Measurements from ENCODE around the gene RAB17. TPM values are rescaled to one million over a fixed set of nuclear protein-coding genes. Genes with fewer than 3 reads are reported as not detected.

The RAB17 gene
- total RNA-seq, 2 donors from 2014 or later = 32.5 to 34.7 TPM

DNA sequence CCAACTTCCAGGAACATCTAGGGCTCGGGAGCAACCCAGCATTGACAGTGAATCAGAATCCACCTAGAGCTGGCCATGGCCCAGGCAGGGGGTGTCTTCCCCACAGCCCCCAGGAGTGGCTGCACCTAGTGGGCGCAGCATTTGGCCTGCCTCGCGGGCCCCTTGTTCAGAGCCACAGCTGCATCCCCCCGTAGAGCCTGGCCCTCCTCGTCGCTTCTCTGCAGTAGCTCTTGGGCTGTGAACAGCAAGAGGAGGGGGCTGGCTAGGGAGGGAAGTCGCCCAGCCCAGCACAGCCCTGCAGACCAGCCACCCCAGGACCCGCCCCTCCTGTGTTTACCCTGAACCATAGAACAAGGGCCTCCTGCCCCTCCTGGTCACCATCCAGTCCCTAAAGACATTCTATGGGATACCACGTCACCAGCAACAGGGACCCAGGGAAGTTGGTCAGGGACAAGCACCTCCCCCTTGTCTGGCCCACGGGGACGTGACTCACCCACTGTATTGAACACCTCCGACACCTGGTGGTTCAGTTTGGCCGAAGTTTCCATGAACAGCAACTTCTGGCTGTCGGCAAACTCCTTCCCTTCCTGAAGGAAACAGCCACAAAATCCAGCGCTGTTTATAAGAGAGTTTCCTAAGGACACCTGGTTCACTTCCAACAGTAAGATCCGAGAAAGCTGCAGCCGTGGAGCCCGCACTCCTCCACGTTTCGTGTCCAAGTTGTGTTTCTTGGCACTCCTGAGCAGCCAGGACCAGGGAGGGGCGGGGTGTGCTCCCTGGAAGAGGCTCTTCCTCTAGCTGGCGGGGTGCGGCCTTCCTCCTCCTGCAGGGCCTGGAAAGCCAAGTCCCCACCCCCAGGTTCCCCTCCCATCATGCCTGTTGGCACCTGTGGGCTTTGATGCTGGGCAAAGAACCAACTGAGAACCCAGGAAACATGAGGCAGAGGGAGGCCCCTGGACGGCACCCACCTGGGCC lies 15.4 kb downstream of the RAB17 start:
- Histone ChIP-seq H3K27me3 (no peaks in the 10 kb centered on the region), H3K4me3 (no peak overlapping the region), H3K36me3 (no peaks in the 10 kb centered on the region), H3K27ac (no peak overlapping the region), H3K4me1 (no peaks in the 10 kb centered on the region), H3K9me3 (no peaks in the 10 kb centered on the region), H3K9ac (ENCODE audit: low read depth in 2 of 2, low read length in 2 of 2) (no peak overlapping the region)
- intact Hi-C loops (cut with DNase I) = loop anchor here (10.0 kb wide), 2 partner anchors 420 to 450 kb away; no protein-coding TSS in a partner anchor
- TF ChIP-seq, protein P1, sequence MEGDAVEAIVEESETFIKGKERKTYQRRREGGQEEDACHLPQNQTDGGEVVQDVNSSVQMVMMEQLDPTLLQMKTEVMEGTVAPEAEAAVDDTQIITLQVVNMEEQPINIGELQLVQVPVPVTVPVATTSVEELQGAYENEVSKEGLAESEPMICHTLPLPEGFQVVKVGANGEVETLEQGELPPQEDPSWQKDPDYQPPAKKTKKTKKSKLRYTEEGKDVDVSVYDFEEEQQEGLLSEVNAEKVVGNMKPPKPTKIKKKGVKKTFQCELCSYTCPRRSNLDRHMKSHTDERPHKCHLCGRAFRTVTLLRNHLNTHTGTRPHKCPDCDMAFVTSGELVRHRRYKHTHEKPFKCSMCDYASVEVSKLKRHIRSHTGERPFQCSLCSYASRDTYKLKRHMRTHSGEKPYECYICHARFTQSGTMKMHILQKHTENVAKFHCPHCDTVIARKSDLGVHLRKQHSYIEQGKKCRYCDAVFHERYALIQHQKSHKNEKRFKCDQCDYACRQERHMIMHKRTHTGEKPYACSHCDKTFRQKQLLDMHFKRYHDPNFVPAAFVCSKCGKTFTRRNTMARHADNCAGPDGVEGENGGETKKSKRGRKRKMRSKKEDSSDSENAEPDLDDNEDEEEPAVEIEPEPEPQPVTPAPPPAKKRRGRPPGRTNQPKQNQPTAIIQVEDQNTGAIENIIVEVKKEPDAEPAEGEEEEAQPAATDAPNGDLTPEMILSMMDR (IDR thresholded peaks at IDR 0.05) = no peak
- DNase-seq = peak; percentile 57

DNA sequence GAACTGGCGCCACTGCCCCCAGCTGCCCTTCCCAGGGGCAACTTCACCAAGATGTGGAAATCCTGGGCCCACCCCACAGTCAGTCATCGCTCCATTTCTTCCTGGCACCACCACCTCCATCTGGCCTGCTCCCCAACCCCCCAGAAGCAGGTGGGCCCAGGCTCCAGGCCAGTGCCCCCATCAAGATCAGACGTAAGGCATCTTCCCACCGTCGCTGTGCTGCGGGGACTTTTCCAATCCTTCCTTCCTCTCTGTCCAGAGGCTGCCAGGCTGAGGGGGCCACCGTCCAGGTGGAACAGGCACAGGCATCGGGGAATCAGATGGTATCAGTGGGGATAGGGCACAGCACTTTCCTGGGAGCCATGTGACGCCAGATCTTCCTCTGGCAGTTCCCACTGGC lies 16.1 kb downstream of the RAB17 start:
- intact Hi-C loops (cut with DNase I) = loop anchor here (10.0 kb wide), 2 partner anchors 420 to 450 kb away; no protein-coding TSS in a partner anchor
- Histone ChIP-seq H3K4me3 (no peak overlapping the region), H3K36me3 (no peaks in the 10 kb centered on the region), H3K27me3 (no peaks in the 10 kb centered on the region), H3K27ac (no peak overlapping the region), H3K4me1 (no peaks in the 10 kb centered on the region), H3K9me3 (no peaks in the 10 kb centered on the region), H3K9ac (ENCODE audit: low read depth in 2 of 2, low read length in 2 of 2) (no peak overlapping the region)
- TF ChIP-seq, protein P1 (IDR thresholded peaks at IDR 0.05) = no peak
- DNase-seq = no peak

DNA sequence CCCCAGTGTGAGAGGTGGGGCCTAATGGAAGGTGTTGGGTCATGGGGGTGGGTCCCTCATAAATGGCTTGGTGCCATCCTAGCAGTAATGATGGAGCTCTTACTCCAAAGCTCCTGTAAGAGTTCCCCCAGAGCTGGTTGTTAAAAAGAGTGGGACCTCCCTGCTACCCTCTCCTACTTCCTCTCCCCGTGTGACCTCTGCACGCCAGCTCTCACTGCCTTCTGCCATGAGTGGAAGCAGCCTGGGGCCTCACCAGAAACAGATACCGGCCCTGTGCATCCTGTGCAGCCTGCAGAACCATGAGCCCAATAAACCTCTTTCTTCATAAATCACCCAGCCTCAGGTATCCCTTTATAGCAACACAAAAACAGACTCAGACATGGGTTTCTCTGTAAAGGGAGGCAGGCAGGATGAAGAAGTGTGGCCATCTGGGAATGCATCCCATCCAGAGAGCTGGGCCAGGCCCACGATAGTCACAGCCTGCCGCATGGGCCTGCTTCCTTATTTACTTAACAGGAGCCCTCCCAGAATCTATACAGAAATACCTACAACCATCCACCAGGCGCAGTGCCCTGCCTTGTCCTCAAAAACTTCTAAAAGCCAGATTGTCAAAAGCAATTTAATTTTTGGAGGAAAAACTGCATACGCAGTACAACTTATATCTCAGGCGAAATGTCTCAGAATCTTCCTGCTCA lies 16.7 kb downstream of the RAB17 start:
- DNase-seq = no peak
- Histone ChIP-seq H3K4me1 (no peaks in the 10 kb centered on the region), H3K9ac (ENCODE audit: low read depth in 2 of 2, low read length in 2 of 2) (no peak overlapping the region), H3K27me3 (no peaks in the 10 kb centered on the region), H3K36me3 (no peaks in the 10 kb centered on the region), H3K27ac (no peak overlapping the region), H3K9me3 (no peaks in the 10 kb centered on the region), H3K4me3 (no peak overlapping the region)
- TF ChIP-seq, protein P1 (IDR thresholded peaks at IDR 0.05) = no peak
- intact Hi-C loops (cut with DNase I) = loop anchor here (2.0 to 10.0 kb wide), 4 partner anchors 61 to 449 kb away; no protein-coding TSS in a partner anchor

DNA sequence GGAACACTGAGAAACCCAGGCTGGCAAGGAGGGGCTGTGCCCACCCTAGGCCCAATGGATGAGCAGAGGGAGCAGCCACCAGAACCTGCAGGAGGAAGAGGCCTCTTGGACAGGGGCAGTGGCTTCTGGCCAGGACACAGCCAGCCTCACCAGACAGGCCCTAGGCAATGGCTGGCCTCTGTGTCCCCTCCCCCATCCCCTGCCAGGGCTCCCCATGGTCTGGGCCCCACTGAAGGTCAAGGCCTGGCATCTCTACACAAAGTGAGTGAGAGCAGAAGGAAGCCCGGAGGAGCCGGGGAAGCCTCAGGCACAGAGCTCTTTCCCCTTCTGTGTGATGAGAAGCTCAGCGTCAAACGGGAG lies 17.8 kb downstream of the RAB17 start:
- no peaks in the 10 kb centered on the region for H3K4me1 ChIP-seq

More for the DNA sequence above, 17.8 kb downstream of the RAB17 start:
- intact Hi-C loops (cut with DNase I) = loop anchor here (1.0 to 10.0 kb wide), 5 partner anchors 60 to 448 kb away; no protein-coding TSS in a partner anchor
- Histone ChIP-seq H3K27me3 (no peaks in the 10 kb centered on the region), H3K9ac (ENCODE audit: low read depth in 2 of 2, low read length in 2 of 2) (no peak overlapping the region), H3K36me3 (no peaks in the 10 kb centered on the region), H3K4me3 (no peak overlapping the region), H3K9me3 (no peaks in the 10 kb centered on the region), H3K27ac (no peak overlapping the region)
- TF ChIP-seq, protein P1 (IDR thresholded peaks at IDR 0.05) = no peak
- DNase-seq = no peak

All from colonic mucosa (tissue), 4 donors.